Osteocyte (in vitro differentiated cells): ENCODE data around the gene PHLDA1. TPM values are rescaled to one million over a fixed set of nuclear protein-coding genes. Genes with fewer than 3 reads are reported as not detected.

Experiments used
- DNase-seq: peaks from one replicate; pipeline ENCODE4 v3.0.0; 2021; ENCODE audit warnings: mixed read lengths; ENCODE audit not compliant: unreplicated experiment; ENCODE audit errors: extremely low spot score
- H3K27ac Mint-ChIP-seq: one replicate; pipeline ENCODE4 v1.8.0; 2021; ENCODE audit warnings: mild to moderate bottlenecking, mixed read lengths; ENCODE audit not compliant: unreplicated experiment
- H3K27me3 Mint-ChIP-seq: one replicate; pipeline ENCODE4 v1.8.0; 2021; ENCODE audit warnings: mixed read lengths; ENCODE audit not compliant: unreplicated experiment
- H3K36me3 Mint-ChIP-seq: one replicate; pipeline ENCODE4 v1.8.0; 2021; ENCODE audit warnings: mixed read lengths; ENCODE audit not compliant: unreplicated experiment
- H3K4me1 Mint-ChIP-seq: one replicate; pipeline ENCODE4 v1.8.0; 2021; ENCODE audit warnings: mixed read lengths; ENCODE audit not compliant: unreplicated experiment
- H3K4me3 Mint-ChIP-seq: one replicate; pipeline ENCODE4 v1.8.0; 2021; ENCODE audit warnings: mild to moderate bottlenecking, moderate library complexity, mixed read lengths; ENCODE audit not compliant: unreplicated experiment
- H3K9me3 Mint-ChIP-seq: one replicate; pipeline ENCODE4 v1.8.0; 2021; ENCODE audit warnings: mixed read lengths; ENCODE audit not compliant: unreplicated experiment
- CTCF ChIP-seq: fragments of 200-600 bp; sonication (generic); IDR thresholded peaks from 2 replicates; pipeline ENCODE4 v1.5.0; 2021; ENCODE audit warnings: antibody characterized with exemption, mild to moderate bottlenecking, moderate library complexity
- total RNA-seq: library from RNA; stranded (reverse); gene quantifications from 2 replicates; pipeline ENCODE4 v1.2.1, GENCODE V29; 2021

The PHLDA1 gene
- total RNA-seq, 1 donor from 2014 or later: 53.7 TPM

DNA sequence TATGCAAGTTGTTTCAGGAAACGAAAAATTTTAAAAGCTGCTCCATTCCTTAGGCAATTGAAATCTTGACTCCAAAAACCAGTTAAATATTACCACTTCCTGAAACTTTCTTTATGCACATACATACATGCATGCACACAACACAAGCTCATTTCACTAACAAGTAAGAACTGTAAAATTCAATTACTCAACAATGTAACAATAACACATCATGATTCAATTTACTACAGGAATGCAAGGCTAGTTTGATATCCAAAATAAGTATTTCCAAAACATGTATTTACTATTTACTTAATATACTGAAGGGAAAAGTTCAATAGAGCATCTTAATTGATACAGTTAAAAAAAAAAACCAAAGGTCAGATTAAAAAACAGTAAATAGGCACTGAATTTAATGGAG is 33.3 kb upstream of the PHLDA1 start:
- H3K4me1 Mint-ChIP-seq: peaks cover 10% of the 10 kb centered on the region
- H3K27me3 Mint-ChIP-seq: no peaks in the 10 kb centered on the region
- no peak overlapping the region for H3K27ac Mint-ChIP-seq
- DNase-seq: no peak
- peaks cover 20% of the 10 kb centered on the region for H3K9me3 Mint-ChIP-seq
- H3K4me3 Mint-ChIP-seq: no peak overlapping the region
- TF ChIP-seq CTCF: no peak
- peaks cover 65% of the 10 kb centered on the region for H3K36me3 Mint-ChIP-seq

GRCh38 chr12:76060111-76060510 is 28.5 kb upstream of the PHLDA1 start:
- Mint-ChIP-seq H3K27ac (no peak overlapping the region), H3K27me3 (no peaks in the 10 kb centered on the region)

DNA sequence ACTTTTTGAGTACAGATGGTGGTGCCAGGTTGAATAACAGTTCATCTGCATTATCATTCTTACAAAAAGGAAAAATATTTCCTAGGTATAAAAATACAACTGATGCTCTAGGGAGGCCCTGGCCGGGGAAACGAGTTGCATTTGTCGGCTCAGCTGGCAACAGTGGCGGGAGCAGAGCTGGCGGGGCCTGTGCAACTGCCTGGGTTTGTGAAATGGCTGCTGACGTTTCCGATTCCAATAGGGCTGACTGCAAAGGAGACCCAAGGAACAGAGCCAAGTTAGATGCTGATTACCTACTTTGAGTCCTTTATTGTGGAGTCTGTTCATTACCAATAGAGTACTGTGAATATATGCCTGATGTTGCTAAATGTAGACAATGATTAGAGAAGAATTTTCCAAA is 25.8 kb upstream of the PHLDA1 start:
- no peak overlapping the region for H3K4me3 Mint-ChIP-seq

More at GRCh38 chr12:76060111-76060510, 28.5 kb upstream of the PHLDA1 start:
- H3K4me3 Mint-ChIP-seq: no peak overlapping the region
- peaks cover 63% of the 10 kb centered on the region for H3K36me3 Mint-ChIP-seq
- H3K4me1 Mint-ChIP-seq: peaks cover 2% of the 10 kb centered on the region
- H3K9me3 Mint-ChIP-seq: peaks cover 12% of the 10 kb centered on the region
- DNase-seq: no peak
- no peak for TF ChIP-seq CTCF

GRCh38 chr12:76055393-76055792 is 23.8 kb upstream of the PHLDA1 start:
- DNase-seq: no peak
- no peak for TF ChIP-seq CTCF
- H3K27ac Mint-ChIP-seq: no peak overlapping the region
- peaks cover 58% of the 10 kb centered on the region for H3K36me3 Mint-ChIP-seq
- H3K4me1 Mint-ChIP-seq: peaks cover 2% of the 10 kb centered on the region
- H3K4me3 Mint-ChIP-seq: no peak overlapping the region
- H3K27me3 Mint-ChIP-seq: no peaks in the 10 kb centered on the region
- H3K9me3 Mint-ChIP-seq: no peaks in the 10 kb centered on the region

More for the DNA sequence above, 25.8 kb upstream of the PHLDA1 start:
- Mint-ChIP-seq H3K27me3 (no peaks in the 10 kb centered on the region), H3K9me3 (no peaks in the 10 kb centered on the region), H3K36me3 (peaks cover 56% of the 10 kb centered on the region), H3K27ac (peak overlapping the region; percentile 45), H3K4me1 (peaks cover 2% of the 10 kb centered on the region)
- TF ChIP-seq CTCF: no peak
- DNase-seq: no peak

DNA sequence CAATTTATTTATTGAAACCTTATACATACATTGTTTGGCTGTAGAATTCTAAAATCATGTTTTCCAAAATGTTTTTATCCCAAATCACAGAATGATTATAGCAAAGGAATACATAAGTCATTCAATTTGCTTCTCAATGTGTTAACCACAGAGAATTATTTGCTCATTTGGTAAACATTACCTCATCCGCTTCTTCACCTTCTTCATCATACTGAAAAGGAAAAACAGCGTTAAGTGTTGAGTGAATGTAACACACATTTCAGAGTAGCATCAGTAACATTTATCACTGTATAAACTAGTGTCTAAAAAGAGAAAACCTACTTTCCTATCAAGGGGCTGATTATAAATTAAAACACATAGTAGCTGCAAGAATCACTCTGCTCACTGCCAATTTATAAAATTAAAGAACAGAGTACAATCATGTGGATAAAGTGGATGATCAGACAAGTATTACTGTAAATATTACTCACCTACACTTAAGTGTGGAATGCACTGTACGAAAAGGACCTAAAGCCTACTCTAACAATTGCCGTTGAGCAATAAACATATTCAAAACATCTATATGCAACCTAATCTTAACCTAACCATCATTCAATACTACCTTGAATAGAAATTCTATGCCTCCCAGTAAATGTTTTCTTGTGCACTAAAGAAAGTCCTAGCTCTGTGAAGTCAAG is 18.1 kb upstream of the PHLDA1 start:
- H3K9me3 Mint-ChIP-seq: no peaks in the 10 kb centered on the region
- peaks cover 7% of the 10 kb centered on the region for H3K4me1 Mint-ChIP-seq
- H3K4me3 Mint-ChIP-seq: no peak overlapping the region
- peaks cover 53% of the 10 kb centered on the region for H3K36me3 Mint-ChIP-seq
- DNase-seq: no peak
- no peak for TF ChIP-seq CTCF
- no peak overlapping the region for H3K27ac Mint-ChIP-seq
- H3K27me3 Mint-ChIP-seq: no peaks in the 10 kb centered on the region
